SK-N-SH (cell line): ENCODE measurements around the gene HOXB7. TPM values are rescaled to one million over a fixed set of nuclear protein-coding genes. Genes with fewer than 3 reads are reported as not detected.

ENCODE experiments used
- CTCF ChIA-PET: fragments of 300-600, 350-600 bp; formaldehyde crosslinking; extraction: SDS; loops from one replicate; lab custom pipeline; 2021; lab: Yijun Ruan, JAX
- POLR2A ChIA-PET: fragments of 350-600 bp; sonication (Branson Sonifier 250); formaldehyde crosslinking; extraction: SDS; loops from one replicate; lab custom pipeline; 2020; ENCODE audit warnings: antibody characterized with exemption, inconsistent platforms; lab: Yijun Ruan, JAX
- DNase-seq: peaks from one replicate; pipeline ENCODE4 v3.0.0; 2012
- H2AFZ ChIP-seq: fragments of 200-600 bp; sonication (generic); 2 replicates; pipeline ENCODE4 v1.8.1; 2016; ENCODE audit warnings: antibody characterized with exemption, mild to moderate bottlenecking, low read depth
- H3F3A ChIP-seq: fragments of 200-600 bp; sonication (generic); replicated peaks from 2 replicates; pipeline ENCODE3; 2016; ENCODE audit warnings: antibody characterized with exemption, mild to moderate bottlenecking; ENCODE audit not compliant: insufficient read depth
- H3K27ac ChIP-seq, 2 experiments: fragments of 200-500 bp in 1 of 2; fragments of 200-600 bp in 1 of 2; sonication (Bioruptor generic) in 1 of 2; sonication (generic), shearing (Covaris generic) in 1 of 2; 2 replicates each; pipeline versions ENCODE4 v1.5.1 to v1.6.1; 2014 to 2016; ENCODE audit warnings: low read depth in 2 of 2, inconsistent platforms in 1 of 2, low read length in 1 of 2, mild to moderate bottlenecking in 1 of 2, mixed read lengths in 1 of 2
- H3K27me3 ChIP-seq: fragments of 200-600 bp; sonication (generic), shearing (Covaris generic); 2 replicates; pipeline ENCODE4 v1.6.1; 2016; ENCODE audit warnings: mixed run types; ENCODE audit not compliant: insufficient read depth
- H3K36me3 ChIP-seq, 2 experiments: fragments of 200-500 bp in 1 of 2; fragments of 200-600 bp in 1 of 2; sonication (Bioruptor generic) in 1 of 2; sonication (generic) in 1 of 2; replicated peaks in 1 of 2; 2 replicates each; pipeline versions ENCODE3 to v1.5.1; 2014 to 2016; ENCODE audit warnings: low read length in 1 of 2, mild to moderate bottlenecking in 1 of 2; ENCODE audit not compliant: insufficient read depth in 2 of 2, control insufficient read depth in 1 of 2
- H3K4me1 ChIP-seq, 2 experiments: fragments of 200-500 bp in 1 of 2; fragments of 200-600 bp in 1 of 2; sonication (Bioruptor generic) in 1 of 2; sonication (generic), shearing (Covaris generic) in 1 of 2; 2 replicates each; pipeline versions ENCODE4 v1.5.1 to v1.6.1; 2014 to 2016; ENCODE audit warnings: low read depth in 1 of 2, low read length in 1 of 2, mixed run types in 1 of 2; ENCODE audit not compliant: insufficient read depth in 2 of 2, control insufficient read depth in 1 of 2
- H3K4me2 ChIP-seq: fragments of 200-600 bp; sonication (generic), shearing (Covaris generic); 2 replicates; pipeline ENCODE4 v1.6.1; 2017; ENCODE audit warnings: mixed run types
- H3K4me3 ChIP-seq, 2 experiments: fragments of 200-500 bp in 1 of 2; fragments of 200-600 bp in 1 of 2; sonication (Bioruptor generic) in 1 of 2; sonication (generic), shearing (Covaris generic) in 1 of 2; 2 replicates each; pipeline versions ENCODE4 v1.5.1 to v1.8.1; 2014 to 2016; ENCODE audit warnings: low read depth in 2 of 2, inconsistent platforms in 1 of 2, low read length in 1 of 2, mild to moderate bottlenecking in 1 of 2, mixed read lengths in 1 of 2, moderate library complexity in 1 of 2
- H3K79me2 ChIP-seq: fragments of 200-600 bp; sonication (generic); 2 replicates; pipeline ENCODE4 v1.8.1; 2017; ENCODE audit warnings: mild to moderate bottlenecking; ENCODE audit not compliant: insufficient read depth
- H3K9ac ChIP-seq: fragments of 200-600 bp; sonication (generic); 2 replicates; pipeline ENCODE4 v1.6.1; 2017; ENCODE audit warnings: mixed run types
- H3K9me2 ChIP-seq: fragments of 200-600 bp; sonication (generic); 2 replicates; pipeline ENCODE4 v1.6.1; 2017; ENCODE audit warnings: mixed run types
- H3K9me3 ChIP-seq: fragments of 200-600 bp; sonication (generic); 2 replicates; pipeline ENCODE4 v1.6.1; 2017; ENCODE audit warnings: mixed run types, mild to moderate bottlenecking, moderate library complexity
- H4K20me1 ChIP-seq: fragments of 200-600 bp; sonication (generic); 2 replicates; pipeline ENCODE4 v1.6.1; 2017; ENCODE audit warnings: mild to moderate bottlenecking, mixed run types; ENCODE audit not compliant: insufficient read depth
- CHD2 ChIP-seq: fragments of 150-350 bp; IDR thresholded peaks from 2 replicates; pipeline ENCODE4 v1.6.1; 2018; ENCODE audit warnings: low read length; ENCODE audit not compliant: partially characterized antibody
- EP300 ChIP-seq, 2 experiments: IDR thresholded peaks; 2 replicates each; pipeline versions ENCODE4 v1.4.0 to v1.6.1; 2012; ENCODE audit warnings: borderline replicate concordance in 1 of 2, low read depth in 1 of 2, low read length in 1 of 2
- EZH2phosphoT487 ChIP-seq: fragments of 200-600 bp; sonication (generic); IDR thresholded peaks from 2 replicates; pipeline ENCODE4 v1.6.1; 2017; ENCODE audit warnings: low read depth, mixed run types, mild to moderate bottlenecking, antibody characterized with exemption, moderate library complexity, borderline replicate concordance
- FOXJ3 ChIP-seq: sonication (generic); formaldehyde crosslinking; IDR thresholded peaks from 2 replicates; pipeline ENCODE4 v1.5.1; 2020; ENCODE audit warnings: mild to moderate bottlenecking, missing genetic modification reagents
- FOXM1 ChIP-seq: IDR thresholded peaks from 2 replicates; pipeline ENCODE4 v1.4.0; 2012; ENCODE audit warnings: low read depth, mild to moderate bottlenecking
- JUND ChIP-seq: IDR thresholded peaks from 2 replicates; pipeline ENCODE4 v1.4.0; 2012
- MXI1 ChIP-seq: IDR thresholded peaks from 2 replicates; pipeline ENCODE4 v1.6.1; 2012; ENCODE audit warnings: mild to moderate bottlenecking, low read depth, low read length, improper control_type of control experiment
- RAD21 ChIP-seq: IDR thresholded peaks from 2 replicates; pipeline ENCODE4 v1.6.1; 2012; ENCODE audit warnings: mild to moderate bottlenecking, low read length
- SIN3A ChIP-seq: IDR thresholded peaks from 2 replicates; pipeline ENCODE4 v1.6.1; 2012; ENCODE audit warnings: low read depth, mild to moderate bottlenecking, low read length, moderate library complexity, borderline replicate concordance
- TEAD4 ChIP-seq: IDR thresholded peaks from 2 replicates; pipeline ENCODE4 v1.4.0; 2012; ENCODE audit warnings: mild to moderate bottlenecking, borderline replicate concordance; ENCODE audit not compliant: insufficient read depth
- WGBS: methylation state at CpG from one replicate; pipeline ENCODE4 v1.1.6; 2017; ENCODE audit warnings: low lambda C conversion rate; 5-methylcytosine and 5-hydroxymethylcytosine counted together
- polyA plus RNA-seq, 3 experiments: library from polyadenylated mRNA; depleted of rRNA; stranded (reverse); fragments of >200 nt; gene quantifications; 2 replicates each; pipeline ENCODE4 v1.2.3, GENCODE V29; 2012
- TF ChIP-seq, protein P1 (sequence below): IDR thresholded peaks from 2 replicates; pipeline ENCODE4 v1.4.0; 2012; ENCODE audit warnings: low read depth, borderline replicate concordance
- TF ChIP-seq, protein P2 (sequence below): fragments of 150-350 bp; IDR thresholded peaks from 2 replicates; pipeline ENCODE4 v1.6.1; 2016; ENCODE audit warnings: mild to moderate bottlenecking, low read depth, low read length

Gene HOXB7
- polyA plus RNA-seq, 1 of the 3 experiments (the other 2 are of a cell fraction) = not detected

DNA sequence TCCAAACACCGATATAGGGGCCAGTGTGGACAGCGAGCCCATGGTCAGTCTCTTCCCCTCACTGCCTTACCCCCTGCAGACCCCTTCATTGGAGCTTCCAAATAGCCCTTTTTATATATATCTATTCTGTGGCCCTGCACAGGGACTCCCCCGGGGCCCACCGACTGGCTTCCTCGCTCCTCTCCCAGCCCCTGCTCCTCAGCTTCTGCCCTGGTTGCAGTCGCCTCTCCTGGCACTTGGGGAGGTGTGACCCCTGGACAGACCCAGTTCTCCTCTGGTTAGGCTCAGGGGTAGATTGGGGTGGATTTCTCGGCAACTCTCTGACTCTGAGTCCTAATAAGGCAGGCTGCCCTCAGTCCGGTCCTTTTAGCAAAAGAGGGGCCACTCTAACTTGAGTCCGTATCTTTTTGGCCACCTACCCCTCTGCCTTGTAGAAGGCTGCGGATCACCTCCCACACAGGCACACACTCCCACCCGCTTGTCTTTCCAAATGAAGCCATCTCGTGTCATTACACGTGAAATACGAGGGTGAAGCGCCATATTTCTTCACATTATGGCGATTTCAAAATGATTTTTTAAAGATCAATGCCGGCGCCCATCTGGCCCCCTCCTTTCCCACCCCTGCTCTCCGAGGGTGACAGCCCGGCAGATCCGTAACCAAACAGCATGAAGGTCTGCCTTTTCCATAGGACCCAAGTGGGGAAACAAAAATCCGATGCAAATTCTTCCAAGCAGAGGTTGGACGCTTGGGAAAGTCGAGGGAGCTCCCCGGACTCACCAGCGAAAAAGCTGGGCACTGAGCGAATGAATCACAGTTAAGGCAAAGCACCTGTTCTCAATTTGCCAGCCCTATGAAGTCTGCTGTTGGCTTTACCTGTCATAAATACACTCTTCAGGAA, 17.1 kb upstream of the HOXB7 start (continued):
- TF ChIP-seq, protein P1, sequence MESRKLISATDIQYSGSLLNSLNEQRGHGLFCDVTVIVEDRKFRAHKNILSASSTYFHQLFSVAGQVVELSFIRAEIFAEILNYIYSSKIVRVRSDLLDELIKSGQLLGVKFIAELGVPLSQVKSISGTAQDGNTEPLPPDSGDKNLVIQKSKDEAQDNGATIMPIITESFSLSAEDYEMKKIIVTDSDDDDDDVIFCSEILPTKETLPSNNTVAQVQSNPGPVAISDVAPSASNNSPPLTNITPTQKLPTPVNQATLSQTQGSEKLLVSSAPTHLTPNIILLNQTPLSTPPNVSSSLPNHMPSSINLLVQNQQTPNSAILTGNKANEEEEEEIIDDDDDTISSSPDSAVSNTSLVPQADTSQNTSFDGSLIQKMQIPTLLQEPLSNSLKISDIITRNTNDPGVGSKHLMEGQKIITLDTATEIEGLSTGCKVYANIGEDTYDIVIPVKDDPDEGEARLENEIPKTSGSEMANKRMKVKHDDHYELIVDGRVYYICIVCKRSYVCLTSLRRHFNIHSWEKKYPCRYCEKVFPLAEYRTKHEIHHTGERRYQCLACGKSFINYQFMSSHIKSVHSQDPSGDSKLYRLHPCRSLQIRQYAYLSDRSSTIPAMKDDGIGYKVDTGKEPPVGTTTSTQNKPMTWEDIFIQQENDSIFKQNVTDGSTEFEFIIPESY = no peak
- TF ChIP-seq FOXJ3 (CRISPR knock-in tag) (no peak), MXI1 (no peak), RAD21 (no peak), FOXM1 (no peak), JUND (no peak), TEAD4 (no peak), CHD2 (no peak), SIN3A (no peak), EZH2phosphoT487 (no peak; the same call in 1 of the 2 replicates)
- TF ChIP-seq, protein P2, sequence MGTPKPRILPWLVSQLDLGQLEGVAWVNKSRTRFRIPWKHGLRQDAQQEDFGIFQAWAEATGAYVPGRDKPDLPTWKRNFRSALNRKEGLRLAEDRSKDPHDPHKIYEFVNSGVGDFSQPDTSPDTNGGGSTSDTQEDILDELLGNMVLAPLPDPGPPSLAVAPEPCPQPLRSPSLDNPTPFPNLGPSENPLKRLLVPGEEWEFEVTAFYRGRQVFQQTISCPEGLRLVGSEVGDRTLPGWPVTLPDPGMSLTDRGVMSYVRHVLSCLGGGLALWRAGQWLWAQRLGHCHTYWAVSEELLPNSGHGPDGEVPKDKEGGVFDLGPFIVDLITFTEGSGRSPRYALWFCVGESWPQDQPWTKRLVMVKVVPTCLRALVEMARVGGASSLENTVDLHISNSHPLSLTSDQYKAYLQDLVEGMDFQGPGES = no peak
- TF ChIP-seq, all 33 proteins: peak for 0

DNA sequence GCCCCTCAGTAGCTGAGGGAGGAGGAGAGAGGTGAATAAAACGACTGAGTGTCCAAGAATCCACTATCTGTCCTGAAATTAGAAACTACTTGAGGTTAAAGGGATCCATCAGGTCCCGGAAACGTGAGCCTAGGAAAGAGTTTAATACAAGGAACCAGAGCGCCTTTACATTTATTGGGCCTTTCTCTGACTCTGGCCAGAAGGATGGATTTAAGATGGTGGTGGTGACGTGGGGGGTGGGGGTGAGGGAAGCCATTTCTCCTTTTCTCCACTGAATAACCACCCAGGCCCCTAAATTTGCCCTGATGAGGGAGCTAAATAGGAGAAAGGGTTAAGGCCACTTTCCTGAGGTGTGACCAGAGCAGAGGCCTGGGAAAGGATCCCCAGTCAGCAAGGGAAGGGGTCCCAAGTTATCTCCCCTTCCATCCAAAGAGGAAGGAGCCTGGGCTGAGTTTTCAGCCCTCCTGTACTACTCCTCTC, 16.3 kb upstream of the HOXB7 start:
- Histone ChIP-seq H3K79me2 (no peaks in the 10 kb centered on the region), H3K9ac (no peak overlapping the region), H3K4me2 (no peak overlapping the region), H3K27ac (no peak overlapping the region), H3K9me3 (no peaks in the 10 kb centered on the region), H4K20me1 (peaks cover 3% of the 10 kb centered on the region; the same call in 1 of the 2 replicates), H3K9me2 (no peaks in the 10 kb centered on the region), H3F3A (no peaks in the 10 kb centered on the region), H3K36me3 (no peaks in the 10 kb centered on the region), H2AFZ (no peak overlapping the region), H3K4me1 (no peaks in the 10 kb centered on the region), H3K27me3 (peaks cover 98% of the 10 kb centered on the region), H3K4me3 (no peak overlapping the region)
- 10% methylated on average over 5 of the region's 5 CpGs for WGBS
- ChIA-PET CTCF (interaction anchor here (1.1 to 7.6 kb wide), 5 partner anchors 9 to 257 kb away, joined by 3 to 50 read pairs (median 4); no protein-coding TSS in a partner anchor), POLR2A (no interaction called here)
- no peak for TF ChIP-seq EP300 (IDR thresholded peaks at IDR 0.05; ENCODE audit: borderline replicate concordance in 1 of 2, low read depth in 1 of 2, low read length in 1 of 2)
- no peak for TF ChIP-seq FOXJ3 (CRISPR knock-in tag)
- DNase-seq = no peak
